ENCODE measurements around the gene CFAP70. TPM values are rescaled to one million over a fixed set of nuclear protein-coding genes. Genes with fewer than 3 reads are reported as not detected.

Gene CFAP70
- total and polyA plus RNA-seq, 7 donors: 0.46 to 1.8 (median 0.88) TPM; not detected in 1

DNA sequence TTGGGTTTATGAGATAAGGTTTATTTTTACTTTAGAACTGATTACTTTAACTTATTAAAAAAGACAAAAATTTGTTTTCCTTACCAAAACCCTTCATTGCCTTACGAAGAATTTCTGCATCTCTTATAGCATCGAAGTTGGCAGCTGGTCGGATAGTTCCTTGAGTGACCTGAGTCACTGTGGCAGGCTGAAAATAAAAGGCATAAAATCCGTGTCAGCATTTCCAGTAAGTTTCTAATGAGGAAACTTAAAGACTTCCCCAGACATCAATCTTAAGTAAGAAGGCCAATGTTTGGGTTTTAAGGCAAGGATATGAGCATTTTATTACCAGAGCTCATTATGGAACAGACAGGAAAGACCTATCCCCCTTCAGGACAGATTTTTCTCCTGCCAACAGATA is 29.6 kb upstream of the CFAP70 start:
- Histone ChIP-seq H3K27me3 (no peaks in the 10 kb centered on the region), H3K4me1 (no peaks in the 10 kb centered on the region), H3K27ac (no peak overlapping the region), H3K9me3 (no peaks in the 10 kb centered on the region), H3K4me3 (no peak overlapping the region), H3K36me3 (peaks cover 17 to 77% (median 31%) of the 10 kb centered on the region in 4 donors)
- TF ChIP-seq POLR2A (IDR thresholded peaks at IDR 0.05): no peak
- no peak for TF ChIP-seq POLR2AphosphoS5 (IDR thresholded peaks at IDR 0.05)
- TF ChIP-seq EP300 (IDR thresholded peaks at IDR 0.05): no peak
- no peak for TF ChIP-seq CTCF (IDR thresholded peaks at IDR 0.05)
- intact Hi-C loops (cut with DNase I): no loop called here
- 95 to 96% methylated on average over 4 of the region's 4 CpGs for WGBS, 2 donors
- no peak for DNase-seq

- no peak for TF ChIP-seq POLR2A (IDR thresholded peaks at IDR 0.05)
- Histone ChIP-seq H3K27me3 (no peaks in the 10 kb centered on the region), H3K27ac (no peak overlapping the region), H3K4me3 (no peak overlapping the region), H3K9me3 (no peaks in the 10 kb centered on the region), H3K36me3 (peaks cover 17 to 93% (median 44%) of the 10 kb centered on the region in 4 donors), H3K4me1 (no peaks in the 10 kb centered on the region)
- 77 to 93% methylated on average over 7 of the region's 7 CpGs for WGBS, 2 donors
- intact Hi-C loops (cut with DNase I): no loop called here
- DNase-seq: no peak
Observed at GRCh38 chr10:73386583-73386982, 27.9 kb upstream of the CFAP70 start.

DNA sequence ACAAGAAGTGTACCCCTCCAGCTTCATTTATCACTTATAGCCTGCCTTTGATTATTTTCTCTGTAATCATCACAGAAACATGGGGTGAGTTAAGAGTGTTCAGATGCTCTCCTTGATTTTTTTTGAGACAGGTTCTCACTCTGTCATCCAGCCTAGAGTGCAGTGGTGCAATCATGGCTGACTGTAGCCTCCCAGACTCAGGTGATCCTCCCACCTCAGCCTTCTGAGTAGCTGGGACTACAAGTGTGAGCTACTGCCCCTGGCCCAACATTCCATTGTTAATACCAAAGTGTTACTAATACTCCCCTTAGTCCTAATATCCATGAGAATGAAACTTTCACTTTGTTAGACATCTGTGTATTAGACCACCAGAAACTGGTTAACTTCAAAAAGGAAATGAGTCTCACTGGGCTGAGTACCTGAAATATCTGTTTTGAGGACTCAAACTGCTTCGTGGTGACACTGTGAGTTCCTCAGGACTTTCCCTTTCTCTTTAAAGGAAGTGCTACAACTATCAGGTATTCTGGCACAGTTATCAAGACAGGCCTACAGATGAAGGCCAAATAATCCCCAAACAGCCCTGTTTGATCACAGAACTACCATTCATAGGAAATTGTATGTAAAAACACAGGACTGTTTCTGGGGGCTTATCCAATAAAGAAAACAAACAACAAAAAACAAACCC is 20.5 kb upstream of the CFAP70 start:
- no peak overlapping the region for H3K27ac ChIP-seq
- H3K4me1 ChIP-seq: no peaks in the 10 kb centered on the region
- intact Hi-C loops (cut with DNase I): no loop called here
- WGBS, 2 donors: 59 to 81% methylated on average over 1 of the region's 1 CpG
- H3K9me3 ChIP-seq: no peaks in the 10 kb centered on the region
- H3K27me3 ChIP-seq: no peaks in the 10 kb centered on the region
- H3K36me3 ChIP-seq: peaks cover 11 to 94% (median 47%) of the 10 kb centered on the region in 4 donors
- TF ChIP-seq POLR2AphosphoS5 (IDR thresholded peaks at IDR 0.05) (no peak), EP300 (IDR thresholded peaks at IDR 0.05) (no peak), POLR2A (IDR thresholded peaks at IDR 0.05) (no peak), CTCF (IDR thresholded peaks at IDR 0.05) (no peak)
- no peak overlapping the region for H3K4me3 ChIP-seq
- DNase-seq: no peak

DNA sequence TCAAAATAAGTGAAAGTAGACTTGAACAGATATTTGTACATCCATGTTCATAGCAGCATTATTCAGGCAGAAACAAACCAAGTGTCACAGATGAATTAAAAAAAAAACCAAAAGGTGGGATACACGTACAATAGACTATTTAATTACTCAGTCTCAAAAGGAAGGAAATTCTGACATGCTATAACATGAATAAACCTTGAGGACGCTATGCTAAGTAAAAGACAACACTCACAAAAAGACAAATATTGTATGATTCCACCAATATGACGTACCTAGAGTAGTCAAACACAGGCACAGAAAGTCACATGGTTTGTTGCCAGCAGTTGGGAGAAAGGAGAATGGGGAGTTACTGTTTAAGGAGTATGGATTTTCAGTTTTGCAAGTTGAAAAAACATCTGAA is 18.0 kb upstream of the CFAP70 start:
- DNase-seq: no peak
- intact Hi-C loops (cut with DNase I): no loop called here
- TF ChIP-seq CTCF (IDR thresholded peaks at IDR 0.05) (no peak), POLR2A (IDR thresholded peaks at IDR 0.05) (no peak), EP300 (IDR thresholded peaks at IDR 0.05) (no peak), POLR2AphosphoS5 (IDR thresholded peaks at IDR 0.05) (no peak)
- H3K9me3 ChIP-seq: no peaks in the 10 kb centered on the region
- H3K4me3 ChIP-seq: no peak overlapping the region
- WGBS, 2 donors: 78 to 92% methylated on average over 3 of the region's 3 CpGs
- peaks cover 11 to 90% (median 30%) of the 10 kb centered on the region in 4 donors for H3K36me3 ChIP-seq
- H3K27me3 ChIP-seq: no peaks in the 10 kb centered on the region
- H3K27ac ChIP-seq: no peak overlapping the region
- no peaks in the 10 kb centered on the region for H3K4me1 ChIP-seq

- H3K4me1 ChIP-seq: no peaks in the 10 kb centered on the region
- H3K36me3 ChIP-seq: peaks cover 0 to 56% (median 2%) of the 10 kb centered on the region in 4 donors
- 93 to 97% methylated on average over 4 of the region's 4 CpGs for WGBS, 2 donors
- intact Hi-C loops (cut with DNase I): no loop called here
- TF ChIP-seq CTCF (IDR thresholded peaks at IDR 0.05) (no peak), POLR2AphosphoS5 (IDR thresholded peaks at IDR 0.05) (no peak)
- no peak overlapping the region for H3K27ac ChIP-seq
- no peaks in the 10 kb centered on the region for H3K9me3 ChIP-seq
- no peak overlapping the region for H3K4me3 ChIP-seq
- no peak for DNase-seq
- H3K27me3 ChIP-seq: no peaks in the 10 kb centered on the region
Observed at GRCh38 chr10:73368238-73368637, 9.6 kb upstream of the CFAP70 start.
